ENCODE data around the gene FLYWCH2.

DNA sequence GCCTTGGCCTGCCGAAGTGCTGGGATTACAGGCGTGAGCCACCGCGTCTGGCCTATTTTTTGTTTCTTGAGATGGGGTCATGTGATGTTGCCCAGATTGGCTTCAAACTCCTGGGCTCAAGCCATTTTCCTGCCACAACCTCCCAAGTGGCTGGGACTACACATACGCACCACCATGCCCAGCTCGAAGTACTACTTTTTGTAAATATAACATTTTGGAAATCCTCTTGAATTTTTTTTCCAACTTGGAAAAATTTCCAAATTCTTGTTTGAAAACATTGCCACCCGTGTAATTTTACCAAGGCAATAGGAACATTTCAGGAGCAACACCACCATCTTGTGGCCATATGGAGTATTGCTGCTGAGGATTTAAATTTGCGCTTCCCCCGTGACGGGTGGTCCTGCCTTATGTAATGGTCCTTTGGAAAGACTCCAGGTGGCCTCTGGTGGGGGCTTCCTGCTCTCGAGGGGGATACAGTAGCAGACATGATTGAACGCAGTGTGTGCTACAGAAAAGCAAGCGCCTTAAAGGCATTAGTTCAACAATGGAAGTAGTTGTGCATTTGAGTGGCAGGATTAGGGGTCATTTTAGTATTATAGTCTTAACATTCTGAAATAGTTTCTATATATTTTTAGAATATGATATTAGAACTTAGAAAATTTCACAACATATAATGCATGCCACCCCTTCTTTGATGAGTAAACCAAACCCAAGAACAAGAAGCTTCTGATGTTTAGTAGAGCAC, 36.7 kb downstream of the FLYWCH2 start:
- TF ChIP-seq EZH2 (IDR thresholded peaks at IDR 0.05; ENCODE audit: insufficient read depth, poor library complexity, severe bottlenecking) (no peak), EZH2phosphoT487 (IDR thresholded peaks at IDR 0.05; ENCODE audit: insufficient read depth, low read depth) (no peak)

All from GM23248 (cell line).